ENCODE measurements around the gene NPTX1.
"Not testable (repeated sequence)": the region's sequence is repeated elsewhere in the genome, so short reads cannot be mapped to it uniquely, and the experiment has no call there.

Gene NPTX1

GRCh38 chr17:80475910-80476876 is at the start of gene NPTX1:
NPTX1 (minus strand) TSS chr17:80476607; CDS start chr17:80476446, 161 bp downstream.
- no peak for DNase-seq

GRCh38 chr17:80523956-80524712 is 47.7 kb upstream of the NPTX1 start:
- DNase-seq, result peak; percentile 54

- DNase-seq, result no peak
These were observed 46.8 kb upstream of the NPTX1 start for GRCh38 chr17:80523054-80523744.

- DNase-seq, result no peak
These were observed 44.5 kb upstream of the NPTX1 start for GRCh38 chr17:80520810-80521455.

GRCh38 chr17:80519091-80519781 is 42.8 kb upstream of the NPTX1 start:
- DNase-seq, result no peak

- no peak for DNase-seq
These were observed 42.0 kb upstream of the NPTX1 start for GRCh38 chr17:80518392-80518791.

GRCh38 chr17:80517641-80518040 is 41.2 kb upstream of the NPTX1 start:
- DNase-seq, result no peak

GRCh38 chr17:80516171-80516932 is 39.9 kb upstream of the NPTX1 start:
- DNase-seq, result no peak

- DNase-seq, result no peak
These were observed 37.5 kb upstream of the NPTX1 start for GRCh38 chr17:80513892-80514291.

GRCh38 chr17:80513201-80513600 is 36.8 kb upstream of the NPTX1 start:
- no peak for DNase-seq

GRCh38 chr17:80512233-80512632 is 35.8 kb upstream of the NPTX1 start:
- DNase-seq, result no peak

GRCh38 chr17:80511222-80512180 is 35.1 kb upstream of the NPTX1 start:
- no peak for DNase-seq

GRCh38 chr17:80510772-80511171 is 34.4 kb upstream of the NPTX1 start:
- DNase-seq, result no peak

GRCh38 chr17:80510132-80510531 is 33.7 kb upstream of the NPTX1 start:
- DNase-seq, result no peak

- DNase-seq, result no peak
These were observed 32.9 kb upstream of the NPTX1 start for GRCh38 chr17:80509311-80509710.

- DNase-seq, result no peak
These were observed 31.6 kb upstream of the NPTX1 start for GRCh38 chr17:80507965-80508364.

- DNase-seq, result not testable (repeated sequence)
These were observed 30.8 kb upstream of the NPTX1 start for GRCh38 chr17:80507177-80507576.

- DNase-seq, result no peak
These were observed 28.4 kb upstream of the NPTX1 start for GRCh38 chr17:80504686-80505413.

GRCh38 chr17:80503921-80504320 is 27.5 kb upstream of the NPTX1 start:
- no peak for DNase-seq
